ENCODE data around the gene SVOP. TPM values are rescaled to one million over a fixed set of nuclear protein-coding genes. Genes with fewer than 3 reads are reported as not detected.
A peak's percentile ranks its signal among the peaks of the same experiment; 100 is the strongest.

SVOP gene
- total RNA-seq, 1 donor from 2014 or later, result not detected

GRCh38 chr12:108899145-108899544 lies 121.7 kb downstream of the SVOP start:
- Histone ChIP-seq H3K27ac (no peak overlapping the region), H3K4me3 (no peak overlapping the region), H3K4me1 (no peaks in the 10 kb centered on the region), H3K36me3 (no peaks in the 10 kb centered on the region), H3K9me3 (no peaks in the 10 kb centered on the region), H3K27me3 (no peaks in the 10 kb centered on the region)
- intact Hi-C loops (cut with DNase I), result no loop called here
- no peak for ATAC-seq
- DNase-seq, result no peak
- TF ChIP-seq CTCF (IDR thresholded peaks at IDR 0.05), result no peak

DNA sequence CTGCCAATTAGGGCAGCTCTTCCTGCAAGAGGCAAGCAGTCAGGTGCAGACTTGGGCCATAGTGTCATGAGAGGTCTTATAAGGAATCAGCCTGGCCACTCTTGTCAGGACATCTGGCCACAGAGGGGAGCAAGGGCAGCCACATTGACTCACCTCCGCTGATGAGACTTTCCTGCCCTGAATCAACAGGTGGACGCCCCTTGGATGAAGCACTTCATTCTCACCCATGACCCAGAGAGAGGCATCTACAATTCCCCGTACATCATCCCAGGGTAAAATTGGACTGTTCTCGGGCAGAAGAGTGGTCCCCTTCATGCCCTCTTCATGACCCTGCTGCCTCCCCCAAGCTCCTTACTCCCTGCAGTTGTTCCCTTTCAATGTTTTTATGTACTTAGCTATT lies 124.1 kb downstream of the SVOP start:
- ATAC-seq, result no peak
- Histone ChIP-seq H3K27ac (no peak overlapping the region), H3K9me3 (no peaks in the 10 kb centered on the region), H3K4me1 (no peaks in the 10 kb centered on the region), H3K27me3 (no peaks in the 10 kb centered on the region), H3K4me3 (no peak overlapping the region), H3K36me3 (no peaks in the 10 kb centered on the region)
- intact Hi-C loops (cut with DNase I), result no loop called here
- DNase-seq, result peak; percentile 1
- no peak for TF ChIP-seq CTCF (IDR thresholded peaks at IDR 0.05)

GRCh38 chr12:108896336-108896735 lies 124.5 kb downstream of the SVOP start:
- Histone ChIP-seq H3K27me3 (no peaks in the 10 kb centered on the region), H3K4me3 (no peak overlapping the region), H3K36me3 (no peaks in the 10 kb centered on the region), H3K4me1 (no peaks in the 10 kb centered on the region), H3K27ac (no peak overlapping the region), H3K9me3 (no peaks in the 10 kb centered on the region)
- intact Hi-C loops (cut with DNase I), result no loop called here
- TF ChIP-seq CTCF (IDR thresholded peaks at IDR 0.05), result no peak
- ATAC-seq, result no peak
- DNase-seq, result no peak

DNA sequence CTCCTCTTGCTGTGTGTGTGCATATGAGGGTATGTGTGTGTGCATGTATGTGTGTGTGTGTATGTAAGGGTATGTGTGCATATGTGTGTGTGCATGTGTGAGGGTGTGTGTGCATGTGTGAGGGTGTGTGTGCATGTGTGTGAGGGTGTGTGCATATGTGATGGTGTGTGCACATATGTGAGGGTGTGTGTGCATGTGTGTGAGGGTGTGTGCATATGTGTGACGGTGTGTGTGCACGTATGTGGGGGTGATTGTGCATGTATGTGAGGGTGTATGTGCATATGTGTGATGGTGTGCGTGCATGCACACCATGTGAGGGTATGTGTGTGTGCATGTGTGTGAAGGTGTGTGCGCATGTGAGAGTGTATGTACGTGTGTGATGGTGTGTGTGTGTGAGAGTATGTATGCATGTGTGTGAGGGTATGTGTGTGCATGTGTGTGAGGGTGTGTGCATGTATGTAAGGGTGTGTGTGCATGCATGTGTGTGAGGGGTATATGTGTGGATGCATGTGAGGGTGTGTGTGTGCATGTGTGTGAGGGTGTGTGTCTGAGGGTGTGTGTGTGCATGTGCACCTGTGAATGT lies 125.6 kb downstream of the SVOP start:
- DNase-seq (no peak), ATAC-seq (peak; percentile 18)
- Histone ChIP-seq H3K27me3 (no peaks in the 10 kb centered on the region), H3K9me3 (no peaks in the 10 kb centered on the region), H3K4me1 (no peaks in the 10 kb centered on the region), H3K36me3 (no peaks in the 10 kb centered on the region), H3K4me3 (no peak overlapping the region), H3K27ac (no peak overlapping the region)
- intact Hi-C loops (cut with DNase I), result no loop called here
- TF ChIP-seq CTCF (IDR thresholded peaks at IDR 0.05), result no peak

DNA sequence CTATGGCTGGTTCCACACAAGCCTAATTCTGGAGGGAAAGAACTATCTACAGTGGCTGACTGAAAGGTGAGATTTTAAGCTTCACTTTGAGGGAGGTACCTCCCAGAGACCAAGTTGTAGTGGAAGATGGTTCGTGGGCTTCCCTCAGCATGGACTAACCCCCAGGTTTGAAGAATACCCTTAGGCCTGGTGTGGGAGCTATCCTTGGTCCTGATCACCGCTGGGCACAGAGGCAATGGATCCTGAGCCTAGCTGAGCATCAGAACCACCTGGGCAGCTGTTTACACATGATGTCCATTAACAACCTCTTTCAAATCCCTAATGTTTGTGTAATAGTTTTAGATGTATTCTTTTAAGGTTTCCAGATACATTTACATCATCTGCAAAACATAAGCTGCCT lies 130.7 kb downstream of the SVOP start:
- Histone ChIP-seq H3K9me3 (no peaks in the 10 kb centered on the region), H3K4me1 (no peaks in the 10 kb centered on the region), H3K4me3 (no peak overlapping the region), H3K27me3 (no peaks in the 10 kb centered on the region), H3K27ac (no peak overlapping the region), H3K36me3 (no peaks in the 10 kb centered on the region)
- no peak for ATAC-seq
- intact Hi-C loops (cut with DNase I), result no loop called here
- no peak for DNase-seq
- no peak for TF ChIP-seq CTCF (IDR thresholded peaks at IDR 0.05)

DNA sequence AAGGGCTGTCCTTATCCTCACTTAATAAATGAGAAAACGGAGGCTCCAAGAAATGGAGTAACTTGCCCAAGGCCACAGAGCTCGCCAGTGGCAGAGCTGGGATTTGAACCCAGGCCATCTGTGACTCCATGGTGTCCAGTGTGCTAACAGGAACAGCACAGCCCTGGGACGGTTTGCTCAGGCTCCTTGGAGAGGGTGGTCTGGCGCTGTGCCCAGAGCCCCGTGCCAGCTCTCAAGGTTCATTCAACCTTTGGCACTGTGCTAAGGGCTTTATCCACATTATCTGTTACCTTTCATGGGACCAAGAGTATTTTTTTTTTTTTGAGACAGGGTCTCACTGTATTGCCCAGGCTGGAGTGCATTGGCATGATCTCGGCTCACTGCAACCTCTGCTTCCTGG lies 132.8 kb downstream of the SVOP start:
- intact Hi-C loops (cut with DNase I), result no loop called here
- Histone ChIP-seq H3K9me3 (no peaks in the 10 kb centered on the region), H3K27me3 (no peaks in the 10 kb centered on the region), H3K36me3 (no peaks in the 10 kb centered on the region), H3K4me1 (no peaks in the 10 kb centered on the region), H3K4me3 (no peak overlapping the region), H3K27ac (no peak overlapping the region)
- ATAC-seq, result no peak
- DNase-seq, result no peak
- no peak for TF ChIP-seq CTCF (IDR thresholded peaks at IDR 0.05)

All from upper lobe of right lung (tissue), 1 donor.